ENCODE measurements around the gene CERS6. TPM values are rescaled to one million over a fixed set of nuclear protein-coding genes. Genes with fewer than 3 reads are reported as not detected.

Gene CERS6
- total and polyA plus RNA-seq, 2 experiments from 2014 or later: 7.4 to 35.0 TPM

DNA sequence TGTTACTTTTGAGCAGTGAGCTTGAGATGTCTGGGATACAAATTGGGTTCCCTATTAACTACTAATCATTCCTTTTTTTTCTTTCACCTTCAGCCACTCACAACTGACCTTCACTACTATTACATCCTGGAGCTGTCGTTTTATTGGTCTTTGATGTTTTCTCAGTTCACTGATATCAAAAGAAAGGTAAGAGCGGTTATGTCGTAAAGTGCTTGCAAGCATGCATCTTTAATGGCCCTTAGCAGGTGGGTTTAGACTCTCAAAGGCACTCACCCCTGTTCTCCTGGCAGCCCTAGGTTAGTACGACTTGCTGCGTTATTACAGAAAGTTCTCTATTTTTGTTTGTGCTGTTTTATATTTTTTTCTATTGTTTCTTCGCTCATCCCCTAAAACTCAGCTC is 238.8 kb downstream of the CERS6 start:
- no peak for ATAC-seq
- Histone ChIP-seq H3K4me1 (ENCODE audit: insufficient read depth) (no peaks in the 10 kb centered on the region), H3K79me2 (replicated peaks; ENCODE audit: insufficient read depth) (no peaks in the 10 kb centered on the region), H3F3A (replicated peaks; ENCODE audit: low read depth) (no peaks in the 10 kb centered on the region), H3K4me3 (no peak overlapping the region), H3K27ac (ENCODE audit: low read depth) (no peak overlapping the region), H3K27me3 (ENCODE audit: insufficient read depth) (no peaks in the 10 kb centered on the region), H3K36me3 (ENCODE audit: insufficient read depth) (no peaks in the 10 kb centered on the region), H3K9me2 (ENCODE audit: insufficient read depth) (no peaks in the 10 kb centered on the region), H4K20me1 (replicated peaks; ENCODE audit: insufficient read depth) (0 out of 2 replicates have a peak, but pooled peaks cover 4% of the 10 kb centered on the region), H3K4me2 (no peak overlapping the region), H2AFZ (no peak overlapping the region)
- H3K9me3 Mint-ChIP-seq: no peaks in the 10 kb centered on the region
- TF ChIP-seq EZH2 (IDR thresholded peaks at IDR 0.05; ENCODE audit: low read depth, unreplicated experiment) (no peak), JUNB (IDR thresholded peaks at IDR 0.05; ENCODE audit: unreplicated experiment) (no peak), CREB1 (CRISPR knock-in tag; IDR thresholded peaks at IDR 0.05; ENCODE audit: low read depth) (no peak)
- TF ChIP-seq, protein P1, sequence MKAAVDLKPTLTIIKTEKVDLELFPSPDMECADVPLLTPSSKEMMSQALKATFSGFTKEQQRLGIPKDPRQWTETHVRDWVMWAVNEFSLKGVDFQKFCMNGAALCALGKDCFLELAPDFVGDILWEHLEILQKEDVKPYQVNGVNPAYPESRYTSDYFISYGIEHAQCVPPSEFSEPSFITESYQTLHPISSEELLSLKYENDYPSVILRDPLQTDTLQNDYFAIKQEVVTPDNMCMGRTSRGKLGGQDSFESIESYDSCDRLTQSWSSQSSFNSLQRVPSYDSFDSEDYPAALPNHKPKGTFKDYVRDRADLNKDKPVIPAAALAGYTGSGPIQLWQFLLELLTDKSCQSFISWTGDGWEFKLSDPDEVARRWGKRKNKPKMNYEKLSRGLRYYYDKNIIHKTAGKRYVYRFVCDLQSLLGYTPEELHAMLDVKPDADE (IDR thresholded peaks at IDR 0.05): no peak
- TF ChIP-seq, protein P2, sequence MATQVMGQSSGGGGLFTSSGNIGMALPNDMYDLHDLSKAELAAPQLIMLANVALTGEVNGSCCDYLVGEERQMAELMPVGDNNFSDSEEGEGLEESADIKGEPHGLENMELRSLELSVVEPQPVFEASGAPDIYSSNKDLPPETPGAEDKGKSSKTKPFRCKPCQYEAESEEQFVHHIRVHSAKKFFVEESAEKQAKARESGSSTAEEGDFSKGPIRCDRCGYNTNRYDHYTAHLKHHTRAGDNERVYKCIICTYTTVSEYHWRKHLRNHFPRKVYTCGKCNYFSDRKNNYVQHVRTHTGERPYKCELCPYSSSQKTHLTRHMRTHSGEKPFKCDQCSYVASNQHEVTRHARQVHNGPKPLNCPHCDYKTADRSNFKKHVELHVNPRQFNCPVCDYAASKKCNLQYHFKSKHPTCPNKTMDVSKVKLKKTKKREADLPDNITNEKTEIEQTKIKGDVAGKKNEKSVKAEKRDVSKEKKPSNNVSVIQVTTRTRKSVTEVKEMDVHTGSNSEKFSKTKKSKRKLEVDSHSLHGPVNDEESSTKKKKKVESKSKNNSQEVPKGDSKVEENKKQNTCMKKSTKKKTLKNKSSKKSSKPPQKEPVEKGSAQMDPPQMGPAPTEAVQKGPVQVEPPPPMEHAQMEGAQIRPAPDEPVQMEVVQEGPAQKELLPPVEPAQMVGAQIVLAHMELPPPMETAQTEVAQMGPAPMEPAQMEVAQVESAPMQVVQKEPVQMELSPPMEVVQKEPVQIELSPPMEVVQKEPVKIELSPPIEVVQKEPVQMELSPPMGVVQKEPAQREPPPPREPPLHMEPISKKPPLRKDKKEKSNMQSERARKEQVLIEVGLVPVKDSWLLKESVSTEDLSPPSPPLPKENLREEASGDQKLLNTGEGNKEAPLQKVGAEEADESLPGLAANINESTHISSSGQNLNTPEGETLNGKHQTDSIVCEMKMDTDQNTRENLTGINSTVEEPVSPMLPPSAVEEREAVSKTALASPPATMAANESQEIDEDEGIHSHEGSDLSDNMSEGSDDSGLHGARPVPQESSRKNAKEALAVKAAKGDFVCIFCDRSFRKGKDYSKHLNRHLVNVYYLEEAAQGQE (IDR thresholded peaks at IDR 0.05; ENCODE audit: unreplicated experiment): no peak
- TF ChIP-seq, protein P3, sequence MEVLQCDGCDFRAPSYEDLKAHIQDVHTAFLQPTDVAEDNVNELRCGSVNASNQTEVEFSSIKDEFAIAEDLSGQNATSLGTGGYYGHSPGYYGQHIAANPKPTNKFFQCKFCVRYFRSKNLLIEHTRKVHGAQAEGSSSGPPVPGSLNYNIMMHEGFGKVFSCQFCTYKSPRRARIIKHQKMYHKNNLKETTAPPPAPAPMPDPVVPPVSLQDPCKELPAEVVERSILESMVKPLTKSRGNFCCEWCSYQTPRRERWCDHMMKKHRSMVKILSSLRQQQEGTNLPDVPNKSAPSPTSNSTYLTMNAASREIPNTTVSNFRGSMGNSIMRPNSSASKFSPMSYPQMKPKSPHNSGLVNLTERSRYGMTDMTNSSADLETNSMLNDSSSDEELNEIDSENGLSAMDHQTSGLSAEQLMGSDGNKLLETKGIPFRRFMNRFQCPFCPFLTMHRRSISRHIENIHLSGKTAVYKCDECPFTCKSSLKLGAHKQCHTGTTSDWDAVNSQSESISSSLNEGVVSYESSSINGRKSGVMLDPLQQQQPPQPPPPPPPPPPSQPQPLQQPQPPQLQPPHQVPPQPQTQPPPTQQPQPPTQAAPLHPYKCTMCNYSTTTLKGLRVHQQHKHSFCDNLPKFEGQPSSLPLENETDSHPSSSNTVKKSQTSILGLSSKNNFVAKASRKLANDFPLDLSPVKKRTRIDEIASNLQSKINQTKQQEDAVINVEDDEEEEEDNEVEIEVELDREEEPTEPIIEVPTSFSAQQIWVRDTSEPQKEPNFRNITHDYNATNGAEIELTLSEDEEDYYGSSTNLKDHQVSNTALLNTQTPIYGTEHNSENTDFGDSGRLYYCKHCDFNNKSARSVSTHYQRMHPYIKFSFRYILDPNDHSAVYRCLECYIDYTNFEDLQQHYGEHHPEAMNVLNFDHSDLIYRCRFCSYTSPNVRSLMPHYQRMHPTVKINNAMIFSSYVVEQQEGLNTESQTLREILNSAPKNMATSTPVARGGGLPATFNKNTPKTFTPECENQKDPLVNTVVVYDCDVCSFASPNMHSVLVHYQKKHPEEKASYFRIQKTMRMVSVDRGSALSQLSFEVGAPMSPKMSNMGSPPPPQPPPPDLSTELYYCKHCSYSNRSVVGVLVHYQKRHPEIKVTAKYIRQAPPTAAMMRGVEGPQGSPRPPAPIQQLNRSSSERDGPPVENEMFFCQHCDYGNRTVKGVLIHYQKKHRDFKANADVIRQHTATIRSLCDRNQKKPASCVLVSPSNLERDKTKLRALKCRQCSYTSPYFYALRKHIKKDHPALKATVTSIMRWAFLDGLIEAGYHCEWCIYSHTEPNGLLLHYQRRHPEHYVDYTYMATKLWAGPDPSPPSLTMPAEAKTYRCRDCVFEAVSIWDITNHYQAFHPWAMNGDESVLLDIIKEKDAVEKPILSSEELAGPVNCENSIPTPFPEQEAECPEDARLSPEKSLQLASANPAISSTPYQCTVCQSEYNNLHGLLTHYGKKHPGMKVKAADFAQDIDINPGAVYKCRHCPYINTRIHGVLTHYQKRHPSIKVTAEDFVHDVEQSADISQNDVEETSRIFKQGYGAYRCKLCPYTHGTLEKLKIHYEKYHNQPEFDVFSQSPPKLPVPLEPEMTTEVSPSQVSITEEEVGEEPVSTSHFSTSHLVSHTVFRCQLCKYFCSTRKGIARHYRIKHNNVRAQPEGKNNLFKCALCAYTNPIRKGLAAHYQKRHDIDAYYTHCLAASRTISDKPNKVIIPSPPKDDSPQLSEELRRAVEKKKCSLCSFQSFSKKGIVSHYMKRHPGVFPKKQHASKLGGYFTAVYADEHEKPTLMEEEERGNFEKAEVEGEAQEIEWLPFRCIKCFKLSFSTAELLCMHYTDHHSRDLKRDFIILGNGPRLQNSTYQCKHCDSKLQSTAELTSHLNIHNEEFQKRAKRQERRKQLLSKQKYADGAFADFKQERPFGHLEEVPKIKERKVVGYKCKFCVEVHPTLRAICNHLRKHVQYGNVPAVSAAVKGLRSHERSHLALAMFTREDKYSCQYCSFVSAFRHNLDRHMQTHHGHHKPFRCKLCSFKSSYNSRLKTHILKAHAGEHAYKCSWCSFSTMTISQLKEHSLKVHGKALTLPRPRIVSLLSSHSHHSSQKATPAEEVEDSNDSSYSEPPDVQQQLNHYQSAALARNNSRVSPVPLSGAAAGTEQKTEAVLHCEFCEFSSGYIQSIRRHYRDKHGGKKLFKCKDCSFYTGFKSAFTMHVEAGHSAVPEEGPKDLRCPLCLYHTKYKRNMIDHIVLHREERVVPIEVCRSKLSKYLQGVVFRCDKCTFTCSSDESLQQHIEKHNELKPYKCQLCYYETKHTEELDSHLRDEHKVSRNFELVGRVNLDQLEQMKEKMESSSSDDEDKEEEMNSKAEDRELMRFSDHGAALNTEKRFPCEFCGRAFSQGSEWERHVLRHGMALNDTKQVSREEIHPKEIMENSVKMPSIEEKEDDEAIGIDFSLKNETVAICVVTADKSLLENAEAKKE (CRISPR knock-in tag; IDR thresholded peaks at IDR 0.05): no peak
- DNase-seq (ENCODE audit: low spot score): no peak
- no peaks in the 10 kb centered on the region for H3K27me3 Mint-ChIP-seq (ENCODE audit: insufficient read depth, low read depth, poor library complexity)
- no peaks in the 10 kb centered on the region; the same call in 2 of the 3 replicates for H3K4me1 Mint-ChIP-seq
- H3K4me3 Mint-ChIP-seq: no peak overlapping the region
- H3K36me3 Mint-ChIP-seq (ENCODE audit: low read depth): peaks cover 11% of the 10 kb centered on the region; the same call in 1 of the 3 replicates
- no peak overlapping the region for H3K27ac Mint-ChIP-seq
